ENCODE data around the gene GPD1L. TPM values are rescaled to one million over a fixed set of nuclear protein-coding genes. Genes with fewer than 3 reads are reported as not detected.
"Not testable (repeated sequence)": the region's sequence is repeated elsewhere in the genome, so short reads cannot be mapped to it uniquely, and the experiment has no call there.

GPD1L gene
- polyA plus RNA-seq, 1 donor from 2014 or later, result 18.2 TPM

DNA sequence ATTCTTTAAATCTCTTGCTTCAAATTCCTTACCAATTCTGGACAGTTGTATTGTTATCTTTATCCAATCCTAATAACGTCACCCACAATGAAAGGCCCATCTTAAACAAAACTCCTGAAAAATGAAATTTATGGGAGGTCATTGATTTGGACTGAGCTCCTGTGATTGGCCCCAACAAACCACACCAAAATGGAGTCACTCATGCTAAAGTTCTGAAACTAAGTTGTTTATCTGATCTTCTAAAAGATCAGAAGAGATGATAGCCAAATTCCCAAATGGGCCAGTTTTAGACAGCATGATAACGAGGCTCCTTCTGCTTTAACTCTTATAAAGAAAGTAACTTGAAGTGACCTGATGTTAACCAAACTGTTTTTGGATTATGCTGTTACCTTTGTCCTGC, 39.7 kb upstream of the GPD1L start:
- H4K20me1 ChIP-seq (ENCODE audit: insufficient read depth), result no peaks in the 10 kb centered on the region
- H3K36me3 ChIP-seq (ENCODE audit: insufficient read depth, low read length), result no peaks in the 10 kb centered on the region
- H2AFZ ChIP-seq (ENCODE audit: low read depth, low read length), result no peak overlapping the region
- TF ChIP-seq POLR2AphosphoS5 (IDR thresholded peaks at IDR 0.05), result no peak
- H3K79me2 ChIP-seq (replicated peaks; ENCODE audit: insufficient read depth, low read length), result no peaks in the 10 kb centered on the region
- H3K4me2 ChIP-seq (ENCODE audit: low read length), result no peak overlapping the region
- no peak overlapping the region for H3K9ac ChIP-seq (ENCODE audit: low read length)
- no peaks in the 10 kb centered on the region for H3K9me2 ChIP-seq (ENCODE audit: insufficient read depth, low read length)
- H3K27me3 ChIP-seq (ENCODE audit: insufficient read depth, low read depth, low read length), result no peaks in the 10 kb centered on the region
- H3K9me3 ChIP-seq (ENCODE audit: low read length), result no peaks in the 10 kb centered on the region
- H3K4me3 ChIP-seq (ENCODE audit: low read length), result no peak overlapping the region
- H3K27ac ChIP-seq (ENCODE audit: low read length), result no peak overlapping the region
- no peaks in the 10 kb centered on the region for H3F3A ChIP-seq (ENCODE audit: insufficient read depth, low read length, poor library complexity, severe bottlenecking)

DNA sequence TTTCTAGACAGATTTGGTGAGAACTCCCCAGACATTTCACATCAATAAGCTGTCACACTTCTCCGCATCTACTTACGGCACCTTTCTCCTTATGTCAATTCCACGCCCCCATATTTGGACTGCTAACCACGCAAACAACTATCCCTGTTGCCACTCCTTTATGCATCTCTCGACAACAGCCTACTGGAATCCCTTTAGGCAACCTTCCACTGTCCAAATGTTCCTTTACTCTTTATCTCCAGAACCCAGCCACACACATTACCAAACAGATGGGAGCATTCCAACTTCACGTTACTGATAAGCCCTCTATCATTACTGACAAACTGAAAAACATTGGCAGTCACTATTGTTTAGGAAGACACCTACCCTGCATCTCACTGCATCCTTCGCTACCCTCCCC, 32.2 kb upstream of the GPD1L start:
- not testable (repeated sequence) for H3K36me3 ChIP-seq (ENCODE audit: insufficient read depth, low read length); H3K79me2 ChIP-seq (replicated peaks; ENCODE audit: insufficient read depth, low read length); H3K9me3 ChIP-seq (ENCODE audit: low read length)

DNA sequence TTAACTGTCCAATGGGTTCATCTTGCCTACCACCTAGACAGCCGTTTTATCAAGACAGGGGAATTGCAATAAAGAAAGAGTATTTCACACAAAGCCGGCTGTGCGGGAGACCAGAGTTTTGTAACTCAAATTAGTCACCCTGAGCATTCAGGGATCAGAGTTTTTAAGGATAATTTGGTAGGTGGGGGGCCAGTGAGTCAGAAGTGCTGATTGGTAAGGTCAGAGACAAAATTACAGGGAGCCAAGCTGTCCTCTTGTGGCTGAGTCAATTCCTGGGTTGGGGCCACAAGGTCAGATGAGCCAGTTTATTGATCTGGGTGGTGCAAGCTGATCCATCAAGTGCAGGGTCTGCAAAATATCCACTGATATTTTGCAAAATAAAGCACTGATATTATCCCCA, 29.9 kb upstream of the GPD1L start:
- Histone ChIP-seq H3K27me3 (ENCODE audit: insufficient read depth, low read depth, low read length) (no peaks in the 10 kb centered on the region), H3K36me3 (ENCODE audit: insufficient read depth, low read length) (no peaks in the 10 kb centered on the region), H4K20me1 (ENCODE audit: insufficient read depth) (no peaks in the 10 kb centered on the region), H3K9ac (ENCODE audit: low read length) (no peak overlapping the region), H3K9me3 (ENCODE audit: low read length) (no peaks in the 10 kb centered on the region), H3K4me2 (ENCODE audit: low read length) (no peak overlapping the region), H3K4me3 (ENCODE audit: low read length) (no peak overlapping the region), H3F3A (ENCODE audit: insufficient read depth, low read length, poor library complexity, severe bottlenecking) (no peaks in the 10 kb centered on the region), H3K79me2 (replicated peaks; ENCODE audit: insufficient read depth, low read length) (no peaks in the 10 kb centered on the region), H3K27ac (ENCODE audit: low read length) (no peak overlapping the region), H2AFZ (ENCODE audit: low read depth, low read length) (no peak overlapping the region), H3K9me2 (ENCODE audit: insufficient read depth, low read length) (no peaks in the 10 kb centered on the region)
- TF ChIP-seq RAD21 (conservative IDR thresholded peaks at IDR 0.05) (no peak), POLR2AphosphoS5 (IDR thresholded peaks at IDR 0.05) (no peak), SMC3 (conservative IDR thresholded peaks at IDR 0.05; ENCODE audit: poor library complexity) (no peak), EZH2 (IDR thresholded peaks at IDR 0.05; ENCODE audit: borderline replicate concordance, insufficient read depth, low read length, poor library complexity, severe bottlenecking) (no peak), TAF1 (IDR thresholded peaks at IDR 0.05; ENCODE audit: low read depth) (no peak), MXI1 (conservative IDR thresholded peaks at IDR 0.05; ENCODE audit: poor library complexity, severe bottlenecking) (no peak), EP300 (conservative IDR thresholded peaks at IDR 0.05; ENCODE audit: poor library complexity, severe bottlenecking) (no peak)
- TF ChIP-seq, protein P1, sequence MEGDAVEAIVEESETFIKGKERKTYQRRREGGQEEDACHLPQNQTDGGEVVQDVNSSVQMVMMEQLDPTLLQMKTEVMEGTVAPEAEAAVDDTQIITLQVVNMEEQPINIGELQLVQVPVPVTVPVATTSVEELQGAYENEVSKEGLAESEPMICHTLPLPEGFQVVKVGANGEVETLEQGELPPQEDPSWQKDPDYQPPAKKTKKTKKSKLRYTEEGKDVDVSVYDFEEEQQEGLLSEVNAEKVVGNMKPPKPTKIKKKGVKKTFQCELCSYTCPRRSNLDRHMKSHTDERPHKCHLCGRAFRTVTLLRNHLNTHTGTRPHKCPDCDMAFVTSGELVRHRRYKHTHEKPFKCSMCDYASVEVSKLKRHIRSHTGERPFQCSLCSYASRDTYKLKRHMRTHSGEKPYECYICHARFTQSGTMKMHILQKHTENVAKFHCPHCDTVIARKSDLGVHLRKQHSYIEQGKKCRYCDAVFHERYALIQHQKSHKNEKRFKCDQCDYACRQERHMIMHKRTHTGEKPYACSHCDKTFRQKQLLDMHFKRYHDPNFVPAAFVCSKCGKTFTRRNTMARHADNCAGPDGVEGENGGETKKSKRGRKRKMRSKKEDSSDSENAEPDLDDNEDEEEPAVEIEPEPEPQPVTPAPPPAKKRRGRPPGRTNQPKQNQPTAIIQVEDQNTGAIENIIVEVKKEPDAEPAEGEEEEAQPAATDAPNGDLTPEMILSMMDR (IDR thresholded peaks at IDR 0.05; ENCODE audit: poor library complexity, severe bottlenecking), result no peak
- TF ChIP-seq, protein P2, sequence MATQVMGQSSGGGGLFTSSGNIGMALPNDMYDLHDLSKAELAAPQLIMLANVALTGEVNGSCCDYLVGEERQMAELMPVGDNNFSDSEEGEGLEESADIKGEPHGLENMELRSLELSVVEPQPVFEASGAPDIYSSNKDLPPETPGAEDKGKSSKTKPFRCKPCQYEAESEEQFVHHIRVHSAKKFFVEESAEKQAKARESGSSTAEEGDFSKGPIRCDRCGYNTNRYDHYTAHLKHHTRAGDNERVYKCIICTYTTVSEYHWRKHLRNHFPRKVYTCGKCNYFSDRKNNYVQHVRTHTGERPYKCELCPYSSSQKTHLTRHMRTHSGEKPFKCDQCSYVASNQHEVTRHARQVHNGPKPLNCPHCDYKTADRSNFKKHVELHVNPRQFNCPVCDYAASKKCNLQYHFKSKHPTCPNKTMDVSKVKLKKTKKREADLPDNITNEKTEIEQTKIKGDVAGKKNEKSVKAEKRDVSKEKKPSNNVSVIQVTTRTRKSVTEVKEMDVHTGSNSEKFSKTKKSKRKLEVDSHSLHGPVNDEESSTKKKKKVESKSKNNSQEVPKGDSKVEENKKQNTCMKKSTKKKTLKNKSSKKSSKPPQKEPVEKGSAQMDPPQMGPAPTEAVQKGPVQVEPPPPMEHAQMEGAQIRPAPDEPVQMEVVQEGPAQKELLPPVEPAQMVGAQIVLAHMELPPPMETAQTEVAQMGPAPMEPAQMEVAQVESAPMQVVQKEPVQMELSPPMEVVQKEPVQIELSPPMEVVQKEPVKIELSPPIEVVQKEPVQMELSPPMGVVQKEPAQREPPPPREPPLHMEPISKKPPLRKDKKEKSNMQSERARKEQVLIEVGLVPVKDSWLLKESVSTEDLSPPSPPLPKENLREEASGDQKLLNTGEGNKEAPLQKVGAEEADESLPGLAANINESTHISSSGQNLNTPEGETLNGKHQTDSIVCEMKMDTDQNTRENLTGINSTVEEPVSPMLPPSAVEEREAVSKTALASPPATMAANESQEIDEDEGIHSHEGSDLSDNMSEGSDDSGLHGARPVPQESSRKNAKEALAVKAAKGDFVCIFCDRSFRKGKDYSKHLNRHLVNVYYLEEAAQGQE (IDR thresholded peaks at IDR 0.05; ENCODE audit: borderline replicate concordance), result no peak

More for the DNA sequence above, 32.2 kb upstream of the GPD1L start:
- not testable (repeated sequence) for H3K27ac ChIP-seq (ENCODE audit: low read length); H3K27me3 ChIP-seq (ENCODE audit: insufficient read depth, low read depth, low read length); H3F3A ChIP-seq (ENCODE audit: insufficient read depth, low read length, poor library complexity, severe bottlenecking); H4K20me1 ChIP-seq (ENCODE audit: insufficient read depth); H2AFZ ChIP-seq (ENCODE audit: low read depth, low read length); H3K4me2 ChIP-seq (ENCODE audit: low read length); H3K9me2 ChIP-seq (ENCODE audit: insufficient read depth, low read length); H3K9ac ChIP-seq (ENCODE audit: low read length); H3K4me3 ChIP-seq (ENCODE audit: low read length)
